GM21390 (cell line): Measurements from ENCODE around the gene PCBD1.

Experiments
- ATAC-seq: cut with Tn5 transposase; IDR thresholded peaks from one replicate; pipeline ENCODE4 v1.9.1; 2021; ENCODE audit not compliant: unreplicated experiment

PCBD1 gene

DNA sequence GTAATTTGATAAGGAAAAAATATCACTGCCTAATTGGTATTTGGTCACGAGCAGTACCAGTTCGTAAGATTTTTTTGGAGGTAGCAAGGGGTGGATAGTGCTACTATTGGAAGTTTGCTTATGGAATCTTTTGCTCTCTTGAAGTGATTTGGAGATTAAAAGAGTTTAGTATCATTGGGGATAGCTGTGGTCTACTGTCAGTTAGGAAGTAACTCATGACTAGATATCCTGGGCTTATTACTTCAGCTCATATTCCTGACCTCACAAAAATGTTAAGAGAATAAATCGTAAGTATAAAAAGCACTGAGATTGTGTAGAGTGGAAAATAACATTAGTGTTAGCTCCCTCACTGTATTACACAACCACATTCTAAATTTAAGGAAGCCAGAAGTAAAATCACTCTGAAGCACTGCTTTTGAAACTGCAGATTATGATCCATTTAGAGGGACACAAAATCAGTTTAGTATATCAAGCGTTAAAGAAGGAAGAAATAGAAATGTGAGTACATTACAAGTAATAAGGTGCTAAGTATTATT lies 50.0 kb downstream of the PCBD1 start:
- no peak for ATAC-seq

DNA sequence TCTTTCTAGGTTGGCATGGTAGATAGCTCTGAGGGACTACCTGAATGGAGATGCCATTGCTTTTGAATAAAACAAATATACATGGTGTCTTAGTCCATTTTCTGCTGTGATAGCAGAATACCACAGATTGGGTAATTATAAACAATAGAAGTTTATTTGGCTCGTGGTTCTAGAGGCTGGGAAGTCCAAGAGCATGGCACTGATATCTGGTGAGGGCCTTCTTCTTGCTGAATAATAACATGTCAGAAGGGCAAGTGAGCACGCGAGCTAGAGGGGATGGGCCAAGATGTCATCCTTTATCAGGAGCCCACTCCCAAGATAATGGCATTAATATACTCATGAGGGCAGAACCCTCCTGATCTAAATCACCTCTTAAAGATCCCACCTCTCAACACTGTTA lies 50.7 kb downstream of the PCBD1 start:
- ATAC-seq = no peak

DNA sequence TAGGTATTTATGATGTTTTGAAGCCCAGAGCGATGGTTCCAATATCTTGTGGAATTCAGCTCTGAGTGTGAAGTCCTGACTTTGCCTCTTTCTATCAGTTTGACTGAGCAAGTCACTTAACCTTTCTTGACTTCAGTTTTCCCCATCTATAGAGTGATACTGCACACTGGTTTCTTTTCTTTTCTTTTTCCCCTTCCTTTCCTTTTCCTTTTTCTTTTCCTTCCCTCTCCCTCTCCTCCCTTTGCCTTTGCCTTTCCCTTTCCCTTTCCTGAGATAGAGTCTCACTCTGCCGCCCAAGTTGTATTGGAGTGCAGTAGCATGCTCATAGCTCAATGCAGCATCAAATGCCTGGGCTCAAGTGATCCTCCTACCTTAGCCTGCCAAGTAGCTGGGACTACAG lies 52.0 kb downstream of the PCBD1 start:
- no peak for ATAC-seq

DNA sequence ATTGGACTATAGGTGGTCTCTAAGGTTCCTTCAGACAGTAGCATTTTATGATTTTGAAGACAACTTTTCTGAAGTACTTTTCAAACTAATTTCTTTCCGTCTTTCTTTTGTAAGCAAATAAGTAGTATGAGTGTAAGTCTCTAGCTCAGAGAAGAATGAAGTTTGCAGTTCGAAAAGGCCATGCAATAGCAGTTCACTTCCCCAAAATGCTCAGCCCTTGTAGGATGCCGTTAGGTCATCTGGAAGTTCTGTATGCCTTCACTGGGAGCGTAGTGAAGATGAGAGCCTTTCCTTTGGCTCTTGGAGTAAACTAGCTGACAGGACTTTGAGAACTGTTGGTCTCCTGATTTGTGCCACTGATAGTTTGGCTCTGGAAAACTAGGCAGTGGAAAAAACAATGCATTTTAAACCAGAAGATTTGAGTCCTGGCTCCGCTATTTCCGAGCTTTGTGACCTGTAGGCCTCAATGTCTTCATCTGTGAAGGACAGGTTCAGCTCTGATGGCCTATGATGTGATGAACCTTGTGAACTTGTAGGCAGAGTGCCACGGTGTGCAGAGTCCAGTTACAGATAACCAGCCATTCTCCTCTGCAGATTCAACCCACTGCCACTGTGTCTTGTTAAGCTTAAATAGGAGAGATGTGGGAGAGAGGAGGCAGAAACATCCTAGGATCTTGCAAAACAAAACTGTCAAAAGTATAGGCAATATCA lies 53.8 kb downstream of the PCBD1 start:
- ATAC-seq = no peak

DNA sequence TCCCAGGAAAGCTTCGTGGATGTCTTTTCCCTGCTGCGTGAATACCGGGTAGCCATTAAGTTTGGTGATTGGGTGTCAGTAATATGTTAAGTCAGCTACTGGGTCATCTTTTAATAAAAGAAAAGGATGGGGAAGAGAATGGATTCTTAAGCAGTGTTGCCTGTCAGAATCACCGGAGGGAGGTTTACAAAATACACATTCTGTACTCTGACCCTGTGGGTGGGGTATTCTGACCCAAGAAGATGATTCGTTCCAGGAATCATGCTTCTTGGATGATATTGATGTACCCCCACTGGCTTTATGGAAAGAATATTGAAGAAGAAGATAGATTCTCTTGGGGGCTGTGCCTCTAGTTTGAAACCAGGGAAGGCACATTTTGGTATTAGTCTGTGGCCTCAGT lies 54.3 kb downstream of the PCBD1 start:
- no peak for ATAC-seq

DNA sequence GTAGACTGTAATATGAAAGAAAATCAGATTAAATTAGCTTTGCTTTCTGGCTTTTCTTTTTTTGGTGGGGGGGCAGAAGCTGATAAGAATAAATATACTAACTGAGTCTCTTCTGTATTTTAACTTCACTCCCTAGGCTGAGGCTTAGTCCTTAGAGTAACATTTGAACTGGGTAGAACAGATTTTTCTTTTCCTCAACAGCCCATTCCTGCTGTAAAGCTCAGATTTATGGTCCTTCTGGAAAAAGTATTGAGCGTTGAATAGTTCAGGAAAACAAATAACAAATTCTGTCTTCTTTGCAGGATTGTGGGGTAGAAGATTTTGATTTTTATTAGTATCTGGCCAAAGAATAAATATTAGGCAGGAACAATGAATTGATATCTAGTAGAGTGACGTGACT lies 54.8 kb downstream of the PCBD1 start:
- ATAC-seq = no peak
